Spleen (tissue), 11 donors: Measurements from ENCODE around the gene ARL10. TPM values are rescaled to one million over a fixed set of nuclear protein-coding genes. Genes with fewer than 3 reads are reported as not detected.

Source experiments
- DNase-seq: peaks from one replicate; pipeline ENCODE4 v3.0.0-alpha.2; 2020
- H3K27ac ChIP-seq, 8 donors: fragments of 200-600 bp; sonication (generic) in 7 of 8; 1 replicate in 4 of 8; 2 replicates in 4 of 8; pipeline versions ENCODE4 v1.5.0 to v1.8.0; 2016 to 2021; ENCODE audit warnings: inconsistent platforms in 4 of 8, mild to moderate bottlenecking in 4 of 8, moderate library complexity in 1 of 8
- H3K27me3 ChIP-seq, 7 donors: fragments of 200-600 bp; sonication (generic) in 6 of 7; replicated peaks in 1 of 7; 1 replicate in 4 of 7; 2 replicates in 3 of 7; pipeline versions ENCODE4 v1.5.0 to v1.8.0; 2016 to 2021; ENCODE audit warnings: inconsistent platforms in 3 of 7, mild to moderate bottlenecking in 1 of 7
- H3K36me3 ChIP-seq, 6 donors: fragments of 200-600 bp; sonication (generic) in 5 of 6; 1 replicate in 4 of 6; 2 replicates in 2 of 6; pipeline versions ENCODE4 v1.5.0 to v1.8.0; 2016 to 2021; ENCODE audit warnings: inconsistent platforms in 2 of 6
- H3K4me1 ChIP-seq, 6 donors: fragments of 200-600 bp; sonication (generic) in 5 of 6; 1 replicate in 3 of 6; 2 replicates in 3 of 6; pipeline versions ENCODE4 v1.5.0 to v1.8.0; 2016 to 2021; ENCODE audit warnings: inconsistent platforms in 3 of 6
- H3K4me3 ChIP-seq, 8 donors: fragments of 200-600 bp; sonication (generic) in 7 of 8; 1 replicate in 4 of 8; 2 replicates in 4 of 8; pipeline versions ENCODE4 v1.5.0 to v1.8.0; 2016 to 2021; ENCODE audit warnings: inconsistent platforms in 4 of 8, mild to moderate bottlenecking in 4 of 8, moderate library complexity in 2 of 8
- H3K9me3 ChIP-seq, 8 donors: fragments of 200-600 bp; sonication (generic) in 7 of 8; 1 replicate in 4 of 8; 2 replicates in 4 of 8; pipeline versions ENCODE4 v1.5.0 to v1.8.0; 2016 to 2021; ENCODE audit warnings: inconsistent platforms in 4 of 8
- CTCF ChIP-seq, 11 experiments: fragments of 200-600 bp in 7 of 11; fragments of 450-650 bp in 4 of 11; sonication (generic) in 4 of 11; IDR thresholded peaks in 8 of 11; conservative IDR thresholded peaks in 3 of 11; 1 replicate in 7 of 11; 2 replicates in 4 of 11; pipeline versions ENCODE4 v1.4.0 to v1.8.0; 2016 to 2021; ENCODE audit warnings: antibody characterized with exemption in 11 of 11, inconsistent platforms in 4 of 11, mild to moderate bottlenecking in 1 of 11
- POLR2A ChIP-seq, 3 donors: fragments of 450-650 bp; IDR thresholded peaks; one replicate each; pipeline ENCODE4 v1.5.1; 2017; ENCODE audit warnings: antibody characterized with exemption in 3 of 3, mild to moderate bottlenecking in 1 of 3
- POLR2AphosphoS5 ChIP-seq, 3 donors: sonication (generic); formaldehyde crosslinking; IDR thresholded peaks; one replicate each; pipeline ENCODE4 v1.5.1; 2017; ENCODE audit warnings: antibody characterized with exemption in 3 of 3
- WGBS, 5 donors: extraction: QIAGEN DNeasy Blood & Tissue Kit in 3 of 5; methylation state at CpG; one replicate each; pipeline versions ENCODE4 v1.1.5 to v1.1.7; 2013 to 2018; 5-methylcytosine and 5-hydroxymethylcytosine counted together
- intact Hi-C: fragments of 100-400 bp; cut with DNase I; formaldehyde crosslinking; loops from one replicate; pipeline ENCODE4 v1.15.0; 2023; ENCODE audit warnings: low total_unique reads
- polyA plus RNA-seq, 3 donors: library from polyadenylated mRNA; stranded (reverse); fragments of 200-250 nt; gene quantifications; one replicate each; pipeline ENCODE4 v1.2.1, GENCODE V29; 2013
- total RNA-seq, 7 donors: library from RNA; depleted of rRNA in 3 of 7; stranded (reverse); fragments of >200 nt in 3 of 7; fragmentation: NEBNext Ultra II Directional in 4 of 7; extraction: Animal tissue kit (Norgen Biotek cat#: 25700) in 4 of 7; gene quantifications; one replicate each; pipeline versions ENCODE4 v1.1.0 to v1.2.1, GENCODE V29; 2016 to 2021
- donor health status: healthy with polysubstance abuse.
- donor health status: DM: no; HTN: no; CAD: no; lungs with moderate emphysema.
- donor health status: DM: no; HTN: no; CAD: no.
- donor health status: Bipolar disorder and iron deficiency.
- donor health status: healthy.
- donor health status: DM: no; HTN: no; CAD: no.
- donor health status: DM: yes; HTN: yes; CAD: no.

The ARL10 gene
- total and polyA plus RNA-seq, 10 donors, result 1.6 to 17.8 (median 6.8) TPM

DNA sequence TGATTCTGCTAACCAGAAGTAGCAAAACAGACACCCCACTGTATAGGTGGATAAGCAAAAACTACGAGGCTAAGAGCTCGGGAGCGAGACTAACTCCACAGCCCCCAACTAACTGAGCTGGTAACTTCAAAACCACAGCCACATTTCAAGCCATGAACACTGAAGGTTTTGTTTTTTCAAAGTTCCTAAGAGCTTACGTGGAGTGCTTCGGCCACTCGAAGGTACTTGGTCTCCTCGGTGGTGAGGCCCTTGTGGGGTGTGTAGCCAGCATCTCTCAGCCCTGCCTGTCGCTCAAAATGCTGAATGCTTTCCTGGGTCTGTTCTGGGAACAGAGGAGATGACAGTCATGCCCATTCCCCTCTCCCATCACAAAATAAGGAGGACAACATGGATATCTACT is 14.9 kb upstream of the ARL10 start:
- intact Hi-C loops, result no loop called here
- peaks cover 0 to 3% (median 0%) of the 10 kb centered on the region in 6 donors for H3K4me1 ChIP-seq
- 88 to 98% (median 95%) methylated on average over 8 of the region's 8 CpGs for WGBS, 5 donors
- no peaks in the 10 kb centered on the region for H3K27me3 ChIP-seq
- H3K4me3 ChIP-seq, result no peak overlapping the region
- H3K9me3 ChIP-seq, result no peaks in the 10 kb centered on the region
- no peak for DNase-seq
- no peak overlapping the region for H3K27ac ChIP-seq
- H3K36me3 ChIP-seq, result peaks cover 0 to 100% (median 97%) of the 10 kb centered on the region in 6 donors
- TF ChIP-seq CTCF (IDR thresholded peaks at IDR 0.05 in 8 of 11, conservative IDR thresholded peaks at IDR 0.05 in 3 of 11) (no peak), POLR2A (IDR thresholded peaks at IDR 0.05) (no peak), POLR2AphosphoS5 (IDR thresholded peaks at IDR 0.05) (no peak)

GRCh38 chr5:176352116-176352878 is 13.0 kb upstream of the ARL10 start:
- Histone ChIP-seq H3K4me3 (no peak overlapping the region), H3K36me3 (peaks cover 0 to 100% (median 88%) of the 10 kb centered on the region in 6 donors), H3K27me3 (no peaks in the 10 kb centered on the region), H3K27ac (peak overlapping the region in 1 of 8 donors; percentile 29), H3K9me3 (no peaks in the 10 kb centered on the region), H3K4me1 (peaks cover 0 to 20% (median 3%) of the 10 kb centered on the region in 6 donors)
- intact Hi-C loops, result no loop called here
- DNase-seq, result no peak
- no peak for TF ChIP-seq POLR2AphosphoS5 (IDR thresholded peaks at IDR 0.05)
- no peak for TF ChIP-seq POLR2A (IDR thresholded peaks at IDR 0.05)
- no peak for TF ChIP-seq CTCF (IDR thresholded peaks at IDR 0.05 in 8 of 11, conservative IDR thresholded peaks at IDR 0.05 in 3 of 11)
- 77 to 93% (median 92%) methylated on average over 5 of the region's 5 CpGs for WGBS, 5 donors

GRCh38 chr5:176353533-176353932 is 11.8 kb upstream of the ARL10 start:
- Histone ChIP-seq H3K27ac (no peak overlapping the region), H3K4me3 (no peak overlapping the region), H3K9me3 (no peaks in the 10 kb centered on the region), H3K4me1 (peaks cover 0 to 32% (median 7%) of the 10 kb centered on the region in 6 donors), H3K27me3 (no peaks in the 10 kb centered on the region), H3K36me3 (peaks cover 0 to 100% (median 80%) of the 10 kb centered on the region in 6 donors)
- intact Hi-C loops, result no loop called here
- no peak for DNase-seq
- WGBS, 5 donors, result 88 to 93% (median 92%) methylated on average over 4 of the region's 4 CpGs
- no peak for TF ChIP-seq CTCF (IDR thresholded peaks at IDR 0.05 in 8 of 11, conservative IDR thresholded peaks at IDR 0.05 in 3 of 11)
- TF ChIP-seq POLR2AphosphoS5 (IDR thresholded peaks at IDR 0.05), result no peak
- no peak for TF ChIP-seq POLR2A (IDR thresholded peaks at IDR 0.05)

GRCh38 chr5:176355400-176356178 is 9.7 kb upstream of the ARL10 start:
- Histone ChIP-seq H3K27me3 (no peaks in the 10 kb centered on the region), H3K9me3 (no peaks in the 10 kb centered on the region), H3K36me3 (peaks cover 0 to 91% (median 59%) of the 10 kb centered on the region in 6 donors), H3K4me3 (no peak overlapping the region), H3K4me1 (peaks cover 10 to 50% (median 21%) of the 10 kb centered on the region in 6 donors), H3K27ac (no peak overlapping the region)
- 88 to 95% (median 92%) methylated on average over 16 of the region's 16 CpGs for WGBS, 5 donors
- DNase-seq, result no peak
- no peak for TF ChIP-seq POLR2AphosphoS5 (IDR thresholded peaks at IDR 0.05)
- no peak for TF ChIP-seq POLR2A (IDR thresholded peaks at IDR 0.05)
- TF ChIP-seq CTCF (IDR thresholded peaks at IDR 0.05 in 8 of 11, conservative IDR thresholded peaks at IDR 0.05 in 3 of 11), result no peak
- intact Hi-C loops, result no loop called here
